Measurements from ENCODE around the gene CDH24. TPM values are rescaled to one million over a fixed set of nuclear protein-coding genes. Genes with fewer than 3 reads are reported as not detected.
A peak's percentile ranks its signal among the peaks of the same experiment; 100 is the strongest.

Gene CDH24
- total RNA-seq, 1 experiment from 2014 or later = 7.9 TPM

GRCh38 chr14:23013054-23013748 is 44.1 kb downstream of the CDH24 start:
- Mint-ChIP-seq H3K27ac (ENCODE audit: unreplicated experiment) (no peak overlapping the region), H3K4me1 (ENCODE audit: low read depth, unreplicated experiment) (peaks cover 6% of the 10 kb centered on the region), H3K36me3 (ENCODE audit: insufficient read depth, unreplicated experiment) (peaks cover 7% of the 10 kb centered on the region), H3K9me3 (ENCODE audit: unreplicated experiment) (no peaks in the 10 kb centered on the region), H3K4me3 (ENCODE audit: unreplicated experiment) (no peak overlapping the region), H3K27me3 (ENCODE audit: insufficient read depth, unreplicated experiment) (no peaks in the 10 kb centered on the region)
- ChIA-PET POLR2A (no interaction called here), CTCF (interaction anchor here (1.1 kb wide), 1 partner anchor 18 kb away, joined by 3 read pairs; no protein-coding TSS in a partner anchor)
- Histone ChIP-seq H3K4me3 (ENCODE audit: low read depth, low read length) (no peak overlapping the region), H3K4me1 (peaks cover 5% of the 10 kb centered on the region; the same call in 1 of the 2 replicates), H3K36me3 (ENCODE audit: control insufficient read depth, insufficient read depth, low read length) (no peaks in the 10 kb centered on the region), H3K27me3 (replicated peaks; ENCODE audit: control insufficient read depth, insufficient read depth, low read length) (no peaks in the 10 kb centered on the region), H3K9me3 (no peaks in the 10 kb centered on the region)
- intact Hi-C loops (cut with micrococcal nuclease; ENCODE audit: unreplicated experiment) = no loop called here
- DNase-seq = no peak
- no TSS peak for BruUV-seq (replicated peaks)
- TF ChIP-seq, protein P1, sequence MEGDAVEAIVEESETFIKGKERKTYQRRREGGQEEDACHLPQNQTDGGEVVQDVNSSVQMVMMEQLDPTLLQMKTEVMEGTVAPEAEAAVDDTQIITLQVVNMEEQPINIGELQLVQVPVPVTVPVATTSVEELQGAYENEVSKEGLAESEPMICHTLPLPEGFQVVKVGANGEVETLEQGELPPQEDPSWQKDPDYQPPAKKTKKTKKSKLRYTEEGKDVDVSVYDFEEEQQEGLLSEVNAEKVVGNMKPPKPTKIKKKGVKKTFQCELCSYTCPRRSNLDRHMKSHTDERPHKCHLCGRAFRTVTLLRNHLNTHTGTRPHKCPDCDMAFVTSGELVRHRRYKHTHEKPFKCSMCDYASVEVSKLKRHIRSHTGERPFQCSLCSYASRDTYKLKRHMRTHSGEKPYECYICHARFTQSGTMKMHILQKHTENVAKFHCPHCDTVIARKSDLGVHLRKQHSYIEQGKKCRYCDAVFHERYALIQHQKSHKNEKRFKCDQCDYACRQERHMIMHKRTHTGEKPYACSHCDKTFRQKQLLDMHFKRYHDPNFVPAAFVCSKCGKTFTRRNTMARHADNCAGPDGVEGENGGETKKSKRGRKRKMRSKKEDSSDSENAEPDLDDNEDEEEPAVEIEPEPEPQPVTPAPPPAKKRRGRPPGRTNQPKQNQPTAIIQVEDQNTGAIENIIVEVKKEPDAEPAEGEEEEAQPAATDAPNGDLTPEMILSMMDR (IDR thresholded peaks at IDR 0.05; ENCODE audit: insufficient read depth in 1 of 2, low read depth in 1 of 2, low read length in 1 of 2, severe bottlenecking in 1 of 2, unreplicated experiment in 1 of 2) = no peak

- H3K4me1 ChIP-seq = peaks cover 11% of the 10 kb centered on the region
- CTCF ChIA-PET = interaction anchor here (0.6 kb wide), 1 partner anchor 28 kb away, joined by 3 read pairs; the partner anchor contains the start of gene AJUBA
Observed at GRCh38 chr14:23009939-23010726, 47.2 kb downstream of the CDH24 start, which contains the start of gene C14orf93. Gene C14orf93, minus strand, starts transcription at chr14:23010143. Its CDS starts 11,120 bp downstream, at chr14:22999023.

GRCh38 chr14:23009483-23009938 is 47.8 kb downstream of the CDH24 start:
- Mint-ChIP-seq H3K36me3 (ENCODE audit: insufficient read depth, unreplicated experiment) (peaks cover 21% of the 10 kb centered on the region), H3K27ac (ENCODE audit: unreplicated experiment) (peak overlapping the region; percentile 76), H3K4me3 (ENCODE audit: unreplicated experiment) (peak overlapping the region; percentile 87), H3K9me3 (ENCODE audit: unreplicated experiment) (no peaks in the 10 kb centered on the region), H3K27me3 (ENCODE audit: insufficient read depth, unreplicated experiment) (no peaks in the 10 kb centered on the region), H3K4me1 (ENCODE audit: low read depth, unreplicated experiment) (peaks cover 15% of the 10 kb centered on the region)
- TF ChIP-seq, protein P1 (IDR thresholded peaks at IDR 0.05; ENCODE audit: insufficient read depth in 1 of 2, low read depth in 1 of 2, low read length in 1 of 2, severe bottlenecking in 1 of 2, unreplicated experiment in 1 of 2) = no peak
- peaks cover 14% of the 10 kb centered on the region for H3K4me1 ChIP-seq
- no peaks in the 10 kb centered on the region for H3K9me3 ChIP-seq
- peak overlapping the region; percentile 49 for H3K4me3 ChIP-seq (ENCODE audit: low read depth, low read length)
- H3K36me3 ChIP-seq (ENCODE audit: control insufficient read depth, insufficient read depth, low read length) = no peaks in the 10 kb centered on the region
- CTCF ChIA-PET = interaction anchor here (1.3 kb wide), 1 partner anchor 23 kb away, joined by 3 read pairs; no protein-coding TSS in a partner anchor
- POLR2A ChIA-PET = no interaction called here
- intact Hi-C loops (cut with micrococcal nuclease; ENCODE audit: unreplicated experiment) = no loop called here
- no peaks in the 10 kb centered on the region for H3K27me3 ChIP-seq (replicated peaks; ENCODE audit: control insufficient read depth, insufficient read depth, low read length)
- BruUV-seq (replicated peaks) = TSS peak; percentile 82
- DNase-seq = no peak

More at GRCh38 chr14:23009939-23010726, 47.2 kb downstream of the CDH24 start, which contains the start of gene C14orf93:
- peaks cover 10% of the 10 kb centered on the region for H3K4me1 Mint-ChIP-seq (ENCODE audit: low read depth, unreplicated experiment)
- Histone ChIP-seq H3K9me3 (no peaks in the 10 kb centered on the region), H3K27me3 (replicated peaks; ENCODE audit: control insufficient read depth, insufficient read depth, low read length) (no peaks in the 10 kb centered on the region), H3K4me3 (ENCODE audit: low read depth, low read length) (peak within 1 kb of the TSS; percentile 49), H3K36me3 (ENCODE audit: control insufficient read depth, insufficient read depth, low read length) (no peaks in the 10 kb centered on the region)
- H3K9me3 Mint-ChIP-seq (ENCODE audit: unreplicated experiment) = no peaks in the 10 kb centered on the region
- H3K36me3 Mint-ChIP-seq (ENCODE audit: insufficient read depth, unreplicated experiment) = peaks cover 21% of the 10 kb centered on the region
- POLR2A ChIA-PET = no interaction called here
- no TSS peak for BruUV-seq (replicated peaks)
- intact Hi-C loops (cut with micrococcal nuclease; ENCODE audit: unreplicated experiment) = no loop called here
- H3K4me3 Mint-ChIP-seq (ENCODE audit: unreplicated experiment) = peak within 1 kb of the TSS; percentile 87
- no peaks in the 10 kb centered on the region for H3K27me3 Mint-ChIP-seq (ENCODE audit: insufficient read depth, unreplicated experiment)
- H3K27ac Mint-ChIP-seq (ENCODE audit: unreplicated experiment) = peak within 1 kb of the TSS; percentile 76
- peak; percentile 80 to 88 for DNase-seq
- TF ChIP-seq, protein P1 (IDR thresholded peaks at IDR 0.05; ENCODE audit: insufficient read depth in 1 of 2, low read depth in 1 of 2, low read length in 1 of 2, severe bottlenecking in 1 of 2, unreplicated experiment in 1 of 2) = no peak
